Measurements from ENCODE around the gene MSRB2. TPM values are rescaled to one million over a fixed set of nuclear protein-coding genes. Genes with fewer than 3 reads are reported as not detected.

The MSRB2 gene
- polyA plus RNA-seq (2011; rRNA removed): 46.9 and 48.6 TPM in 2 replicates
- 9.5 and 22.7 TPM in 2 replicates for polyA minus RNA-seq (2011; rRNA and poly(A)+ RNA removed)

GRCh38 chr10:23095404-23095965, at the start of gene MSRB2:
Gene MSRB2, plus strand, starts transcription at chr10:23095579. Its CDS starts 30 bp downstream, at chr10:23095609.
- no peaks in the 10 kb centered on the region for H3K36me3 ChIP-seq (ENCODE audit: control insufficient read depth, insufficient read depth, low read length)
- no peaks in the 10 kb centered on the region for H3K27me3 ChIP-seq (ENCODE audit: control insufficient read depth, insufficient read depth, low read length)
- DNase-seq (ENCODE audit: low read depth): peak; percentile 54
- ChIA-PET CTCF (no interaction called here), POLR2A (no interaction called here)
- H3K4me3 ChIP-seq (ENCODE audit: low read depth, low read length): peak within 1 kb of the TSS; percentile 67
- TF ChIP-seq CTCF (IDR thresholded peaks at IDR 0.05; ENCODE audit: insufficient read depth, low read depth, low read length): no peak

- ChIA-PET CTCF (interaction anchor here (1.6 kb wide), 1 partner anchor 23 kb away, joined by 4 read pairs; no protein-coding TSS in a partner anchor), POLR2A (no interaction called here)
- no peaks in the 10 kb centered on the region for H3K36me3 ChIP-seq (ENCODE audit: control insufficient read depth, insufficient read depth, low read length)
- H3K4me3 ChIP-seq (ENCODE audit: low read depth, low read length): no peak overlapping the region
- no peaks in the 10 kb centered on the region for H3K27me3 ChIP-seq (ENCODE audit: control insufficient read depth, insufficient read depth, low read length)
- no peak for DNase-seq (ENCODE audit: low read depth)
- no peak for TF ChIP-seq CTCF (IDR thresholded peaks at IDR 0.05; ENCODE audit: insufficient read depth, low read depth, low read length)
These were observed 49.4 kb upstream of the MSRB2 start for GRCh38 chr10:23046027-23046426.

GRCh38 chr10:23047201-23048050, 48.0 kb upstream of the MSRB2 start:
- H3K4me3 ChIP-seq (ENCODE audit: low read depth, low read length): no peak overlapping the region
- H3K27me3 ChIP-seq (ENCODE audit: control insufficient read depth, insufficient read depth, low read length): no peaks in the 10 kb centered on the region
- no peak for DNase-seq (ENCODE audit: low read depth)
- no peaks in the 10 kb centered on the region for H3K36me3 ChIP-seq (ENCODE audit: control insufficient read depth, insufficient read depth, low read length)
- ChIA-PET POLR2A (no interaction called here), CTCF (interaction anchor here (1.6 kb wide), 1 partner anchor 22 kb away, joined by 4 read pairs; no protein-coding TSS in a partner anchor)
- no peak for TF ChIP-seq CTCF (IDR thresholded peaks at IDR 0.05; ENCODE audit: insufficient read depth, low read depth, low read length)

- POLR2A ChIA-PET: no interaction called here
- Histone ChIP-seq H3K36me3 (ENCODE audit: control insufficient read depth, insufficient read depth, low read length) (no peaks in the 10 kb centered on the region), H3K4me3 (ENCODE audit: low read depth, low read length) (no peak overlapping the region), H3K27me3 (ENCODE audit: control insufficient read depth, insufficient read depth, low read length) (no peaks in the 10 kb centered on the region)
- CTCF ChIA-PET: no interaction called here
- no peak for DNase-seq (ENCODE audit: low read depth)
- no peak for TF ChIP-seq CTCF (IDR thresholded peaks at IDR 0.05; ENCODE audit: insufficient read depth, low read depth, low read length)
These were observed 47.2 kb upstream of the MSRB2 start for GRCh38 chr10:23048191-23048590.

- POLR2A ChIA-PET: no interaction called here
- TF ChIP-seq CTCF (IDR thresholded peaks at IDR 0.05; ENCODE audit: insufficient read depth, low read depth, low read length): no peak
- CTCF ChIA-PET: interaction anchor here (0.8 kb wide), 1 partner anchor 17 kb away, joined by 3 read pairs; no protein-coding TSS in a partner anchor
- H3K27me3 ChIP-seq (ENCODE audit: control insufficient read depth, insufficient read depth, low read length): no peaks in the 10 kb centered on the region
- DNase-seq (ENCODE audit: low read depth): no peak
- no peak overlapping the region for H3K4me3 ChIP-seq (ENCODE audit: low read depth, low read length)
- no peaks in the 10 kb centered on the region for H3K36me3 ChIP-seq (ENCODE audit: control insufficient read depth, insufficient read depth, low read length)
These were observed 44.1 kb upstream of the MSRB2 start for GRCh38 chr10:23051278-23051677.

All from BJ (cell line).